Heart right ventricle (tissue), 16 donors: Measurements from ENCODE around the gene LGR5. TPM values are rescaled to one million over a fixed set of nuclear protein-coding genes. Genes with fewer than 3 reads are reported as not detected.
A peak's percentile ranks its signal among the peaks of the same experiment; 100 is the strongest.

Experiments
- ATAC-seq, 8 donors: fragments of 200-7000 bp; cut with Tn5 transposase; one replicate each; pipeline ENCODE4 v1.9.1; 2020; ENCODE audit warnings: mild to moderate bottlenecking in 8 of 8, moderate library complexity in 8 of 8, moderate number of reproducible peaks in 1 of 8
- DNase-seq, 2 donors: peaks; one replicate each; pipeline ENCODE4 v3.0.0-alpha.2; 2020
- H3K27ac ChIP-seq, 10 donors: fragments of 200-600 bp; sonication (generic) in 2 of 10; one replicate each; pipeline versions ENCODE4 v1.5.0 to v1.8.0; 2020 to 2022; ENCODE audit warnings: mild to moderate bottlenecking in 3 of 10
- H3K27me3 ChIP-seq, 7 donors: fragments of 200-600 bp; one replicate each; pipeline ENCODE4 v1.8.0; 2021 to 2022; ENCODE audit warnings: mild to moderate bottlenecking in 2 of 7
- H3K36me3 ChIP-seq, 9 donors: fragments of 200-600 bp; sonication (generic) in 1 of 9; one replicate each; pipeline versions ENCODE4 v1.5.0 to v1.8.0; 2020 to 2022; ENCODE audit warnings: mild to moderate bottlenecking in 2 of 9
- H3K4me1 ChIP-seq, 9 donors: fragments of 200-600 bp; sonication (generic) in 1 of 9; one replicate each; pipeline versions ENCODE4 v1.5.0 to v1.8.0; 2020 to 2022; ENCODE audit warnings: mild to moderate bottlenecking in 4 of 9
- H3K4me3 ChIP-seq, 10 donors: fragments of 200-600 bp; sonication (generic) in 2 of 10; one replicate each; pipeline versions ENCODE4 v1.5.0 to v1.8.0; 2020 to 2022; ENCODE audit warnings: mild to moderate bottlenecking in 7 of 10, moderate library complexity in 2 of 10
- H3K9me3 ChIP-seq, 11 donors: fragments of 200-600 bp in 10 of 11; sonication (generic) in 2 of 11; one replicate each; pipeline versions ENCODE4 v1.5.0 to v1.8.0; 2013 to 2022; ENCODE audit warnings: mild to moderate bottlenecking in 2 of 11, control low read depth in 1 of 11, moderate library complexity in 1 of 11
- WGBS, 2 donors: extraction: QIAGEN DNeasy Blood & Tissue Kit; methylation state at CpG; one replicate each; pipeline ENCODE4 v1.1.7; 2013; ENCODE audit warnings: inconsistent platforms in 1 of 2; 5-methylcytosine and 5-hydroxymethylcytosine counted together
- intact Hi-C, 10 donors: fragments of 100-400 bp; cut with DNase I; formaldehyde crosslinking; loops; one replicate each; pipeline versions ENCODE4 v1.11.1 to v1.14.2; 2022
- polyA plus RNA-seq, 2 donors: library from polyadenylated mRNA; stranded (reverse); fragments of 200-250 nt; gene quantifications; one replicate each; pipeline ENCODE4 v1.2.3, GENCODE V29; 2013
- total RNA-seq, 10 donors: library from RNA; stranded (reverse); fragmentation: NEBNext Ultra II Directional in 3 of 10; extraction: Animal tissue kit (Norgen Biotek cat#: 25700) in 3 of 10; gene quantifications; one replicate each; pipeline versions ENCODE4 v1.2.1 to v1.2.4, GENCODE V29; 2021 to 2023
- TF ChIP-seq, protein P1 (sequence below), 9 donors: fragments of 200-600 bp; sonication (generic) in 2 of 9; IDR thresholded peaks; one replicate each; pipeline versions ENCODE4 v1.5.0 to v1.8.0; 2021 to 2022; ENCODE audit warnings: antibody characterized with exemption in 9 of 9, mild to moderate bottlenecking in 5 of 9, moderate library complexity in 1 of 9
- donor health status: Arrhythmogenic right ventricular cardiomyopathy.
- donor health status: ischemic (EF 13 %, LVEDD 7.1; RV severe dilation, severe dysfunction).
- donor health status: healthy with polysubstance abuse.
- donor health status: DM: no; HTN: yes; CAD: no.
- donor health status: DM: no; HTN: no; CAD: no.
- donor health status: ischemic (EF 25% LVEDD 6.9; RV normal size, moderate dysfunction).
- donor health status: ischemic (EF 25% LVEDD 5.7; RV mildly dilated, moderate dysfunction).
- donor health status: healthy.
- donor health status: DM: yes; HTN: yes; CAD: no.
- donor health status: Ischemic cardiomyopathy.
- donor health status: ischemic (EF 35%, LVEDD 5.7; RV mildly dilated, moderate dysfunction).
- donor health status: nonischemic (EF 11% LVEDD 7.7; RV severe dilation, severe dysfunction).
- donor health status: DM: yes; HTN: yes; CAD: no.
- donor health status: PGD.
- donor health status: ischemic (EF 29% LVEDD 5.4; RV normal size, mild dysfunction).
- donor health status: nonischemic (EF 23%, LVEDD 6.1; RV moderate dilation, normal function).

Gene LGR5
- total and polyA plus RNA-seq, 12 donors, result 0.06 to 0.37 (median 0.07) TPM; not detected in 9

GRCh38 chr12:71602761-71603577, 163.4 kb downstream of the LGR5 start:
- no peak overlapping the region for H3K4me3 ChIP-seq
- ATAC-seq, result peak in 5 of 8 donors; percentile 21 to 47 (median 33)
- H3K36me3 ChIP-seq, result peaks cover 0 to 31% (median 0%) of the 10 kb centered on the region in 9 donors
- H3K27me3 ChIP-seq, result peaks cover 0 to 5% (median 0%) of the 10 kb centered on the region in 7 donors
- H3K27ac ChIP-seq, result no peak overlapping the region
- intact Hi-C loops, result no loop called here
- peaks cover 0 to 7% (median 0%) of the 10 kb centered on the region in 11 donors for H3K9me3 ChIP-seq
- TF ChIP-seq, protein P1, sequence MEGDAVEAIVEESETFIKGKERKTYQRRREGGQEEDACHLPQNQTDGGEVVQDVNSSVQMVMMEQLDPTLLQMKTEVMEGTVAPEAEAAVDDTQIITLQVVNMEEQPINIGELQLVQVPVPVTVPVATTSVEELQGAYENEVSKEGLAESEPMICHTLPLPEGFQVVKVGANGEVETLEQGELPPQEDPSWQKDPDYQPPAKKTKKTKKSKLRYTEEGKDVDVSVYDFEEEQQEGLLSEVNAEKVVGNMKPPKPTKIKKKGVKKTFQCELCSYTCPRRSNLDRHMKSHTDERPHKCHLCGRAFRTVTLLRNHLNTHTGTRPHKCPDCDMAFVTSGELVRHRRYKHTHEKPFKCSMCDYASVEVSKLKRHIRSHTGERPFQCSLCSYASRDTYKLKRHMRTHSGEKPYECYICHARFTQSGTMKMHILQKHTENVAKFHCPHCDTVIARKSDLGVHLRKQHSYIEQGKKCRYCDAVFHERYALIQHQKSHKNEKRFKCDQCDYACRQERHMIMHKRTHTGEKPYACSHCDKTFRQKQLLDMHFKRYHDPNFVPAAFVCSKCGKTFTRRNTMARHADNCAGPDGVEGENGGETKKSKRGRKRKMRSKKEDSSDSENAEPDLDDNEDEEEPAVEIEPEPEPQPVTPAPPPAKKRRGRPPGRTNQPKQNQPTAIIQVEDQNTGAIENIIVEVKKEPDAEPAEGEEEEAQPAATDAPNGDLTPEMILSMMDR (IDR thresholded peaks at IDR 0.05), result no peak
- DNase-seq, result no peak
- peaks cover 0 to 5% (median 0%) of the 10 kb centered on the region in 9 donors for H3K4me1 ChIP-seq
- WGBS, 2 donors, result 66 to 75% methylated on average over 10 of the region's 10 CpGs

DNA sequence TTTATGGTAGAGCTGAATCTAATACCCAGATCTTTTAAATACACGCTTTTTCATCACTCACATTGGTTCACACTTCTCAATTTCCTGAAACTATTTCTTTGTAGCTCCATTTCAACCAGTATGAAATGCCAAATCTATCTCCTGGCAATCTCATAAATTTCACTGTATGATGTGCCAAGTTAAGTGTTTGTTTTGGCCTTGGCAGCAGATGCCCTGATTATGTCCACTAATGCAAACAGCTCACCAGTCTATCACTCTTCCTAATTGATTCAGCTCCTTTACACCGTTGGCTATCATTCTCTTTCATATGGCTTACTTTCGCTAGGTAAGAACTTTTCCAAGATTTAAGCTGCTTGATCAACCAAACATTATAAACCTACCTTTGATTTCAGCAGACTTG, 165.4 kb downstream of the LGR5 start:
- ATAC-seq (no peak), DNase-seq (no peak)
- Histone ChIP-seq H3K36me3 (peaks cover 0 to 51% (median 18%) of the 10 kb centered on the region in 9 donors), H3K27me3 (no peaks in the 10 kb centered on the region), H3K27ac (no peak overlapping the region), H3K9me3 (peaks cover 0 to 2% (median 0%) of the 10 kb centered on the region in 11 donors), H3K4me3 (no peak overlapping the region), H3K4me1 (peaks cover 0 to 6% (median 0%) of the 10 kb centered on the region in 9 donors)
- intact Hi-C loops, result no loop called here
- TF ChIP-seq, protein P1 (IDR thresholded peaks at IDR 0.05), result no peak
- 91 to 92% methylated on average over 3 of the region's 3 CpGs for WGBS, 2 donors

- ATAC-seq (no peak), DNase-seq (no peak)
- peaks cover 0 to 8% (median 0%) of the 10 kb centered on the region in 9 donors for H3K4me1 ChIP-seq
- no peaks in the 10 kb centered on the region for H3K9me3 ChIP-seq
- intact Hi-C loops, result no loop called here
- no peak overlapping the region for H3K4me3 ChIP-seq
- TF ChIP-seq, protein P1 (IDR thresholded peaks at IDR 0.05), result no peak
- peaks cover 0 to 78% (median 38%) of the 10 kb centered on the region in 9 donors for H3K36me3 ChIP-seq
- no peaks in the 10 kb centered on the region for H3K27me3 ChIP-seq
- H3K27ac ChIP-seq, result no peak overlapping the region
- WGBS, 2 donors, result 95 to 96% methylated on average over 4 of the region's 4 CpGs
These were observed 168.1 kb downstream of the LGR5 start for GRCh38 chr12:71607494-71608330.
